GM23338 (cell line): ENCODE measurements around the gene G3BP1. TPM values are rescaled to one million over a fixed set of nuclear protein-coding genes. Genes with fewer than 3 reads are reported as not detected.

ENCODE experiments used
- ATAC-seq: fragments of 200-7000 bp; cut with Tn5 transposase; 3 replicates; pipeline ENCODE4 v1.9.1; 2020
- DNase-seq: peaks from one replicate; pipeline ENCODE4 v3.0.0-alpha.2; 2015; ENCODE audit warnings: low spot score
- H2AFZ ChIP-seq: fragments of 200-600 bp; sonication (generic); 2 replicates; pipeline ENCODE4 v1.8.0; 2016; ENCODE audit warnings: antibody characterized with exemption, mild to moderate bottlenecking, moderate library complexity
- H3F3A ChIP-seq: fragments of 200-600 bp; sonication (generic); replicated peaks from 2 replicates; pipeline ENCODE4 v1.8.0; 2017; ENCODE audit warnings: antibody characterized with exemption, mixed run types, low read depth
- H3K27ac ChIP-seq: fragments of 200-600 bp; sonication (generic); 2 replicates; pipeline ENCODE4 v1.6.1; 2016; ENCODE audit warnings: low read depth
- H3K27me3 ChIP-seq: fragments of 200-600 bp; sonication (generic); 2 replicates; pipeline ENCODE4 v1.8.0; 2016; ENCODE audit warnings: mild to moderate bottlenecking, mixed run types, moderate library complexity; ENCODE audit not compliant: insufficient read depth
- H3K36me3 ChIP-seq: fragments of 200-600 bp; sonication (generic); 2 replicates; pipeline ENCODE4 v1.8.0; 2016; ENCODE audit warnings: mild to moderate bottlenecking; ENCODE audit not compliant: insufficient read depth
- H3K4me1 ChIP-seq: fragments of 200-600 bp; sonication (generic); 2 replicates; pipeline ENCODE4 v1.8.0; 2016; ENCODE audit warnings: mild to moderate bottlenecking, moderate library complexity; ENCODE audit not compliant: insufficient read depth
- H3K4me2 ChIP-seq: fragments of 200-600 bp; sonication (generic); 2 replicates; pipeline ENCODE4 v1.7.1; 2017; ENCODE audit warnings: mixed run types
- H3K4me3 ChIP-seq: fragments of 200-600 bp; sonication (generic); 2 replicates; pipeline ENCODE4 v1.6.1; 2016; ENCODE audit warnings: mixed run types
- H3K79me2 ChIP-seq: fragments of 200-600 bp; sonication (generic); replicated peaks from 2 replicates; pipeline ENCODE4 v1.8.0; 2017; ENCODE audit warnings: mild to moderate bottlenecking; ENCODE audit not compliant: insufficient read depth
- H3K9me2 ChIP-seq: fragments of 200-600 bp; sonication (generic); 2 replicates; pipeline ENCODE4 v1.8.0; 2017; ENCODE audit not compliant: insufficient read depth
- H4K20me1 ChIP-seq: fragments of 200-600 bp; sonication (generic); replicated peaks from 2 replicates; pipeline ENCODE4 v1.8.0; 2017; ENCODE audit warnings: mild to moderate bottlenecking; ENCODE audit not compliant: insufficient read depth
- H3K27ac Mint-ChIP-seq: 2 replicates; pipeline ENCODE4 v1.8.0; 2020; ENCODE audit warnings: inconsistent platforms, mild to moderate bottlenecking, moderate library complexity, mixed read lengths
- H3K27me3 Mint-ChIP-seq: 3 replicates; pipeline ENCODE4 v1.8.0; 2022; ENCODE audit warnings: low read depth, mild to moderate bottlenecking, moderate library complexity, mixed read lengths, inconsistent platforms; ENCODE audit not compliant: insufficient read depth, poor library complexity
- H3K36me3 Mint-ChIP-seq: 3 replicates; pipeline ENCODE4 v1.8.0; 2021; ENCODE audit warnings: low read depth, mild to moderate bottlenecking, inconsistent platforms, moderate library complexity, mixed read lengths
- H3K4me1 Mint-ChIP-seq: 3 replicates; pipeline ENCODE4 v1.8.0; 2020; ENCODE audit warnings: mild to moderate bottlenecking, inconsistent platforms, mixed read lengths
- H3K4me3 Mint-ChIP-seq: 3 replicates; pipeline ENCODE4 v1.8.0; 2021; ENCODE audit warnings: moderate library complexity, mild to moderate bottlenecking, inconsistent platforms, mixed read lengths
- H3K9me3 Mint-ChIP-seq: 3 replicates; pipeline ENCODE4 v1.8.0; 2020; ENCODE audit warnings: moderate library complexity, mild to moderate bottlenecking, inconsistent platforms, mixed read lengths
- CREB1 ChIP-seq: fragments of 250-450 bp; sonication (Bioruptor Pico); IDR thresholded peaks from 2 replicates; pipeline ENCODE4 v1.5.0; 2020; ENCODE audit warnings: low read depth, mild to moderate bottlenecking, moderate library complexity
- ETS1 ChIP-seq: IDR thresholded peaks from 2 replicates; pipeline ENCODE4 v1.6.1; 2016; ENCODE audit warnings: antibody characterized with exemption
- EZH2 ChIP-seq: fragments of 200-600 bp; sonication (generic); IDR thresholded peaks from one replicate; pipeline ENCODE4 v1.8.0; 2017; ENCODE audit warnings: antibody characterized with exemption, mild to moderate bottlenecking, low read depth; ENCODE audit not compliant: unreplicated experiment
- EZH2phosphoT487 ChIP-seq: fragments of 200-600 bp; sonication (generic); IDR thresholded peaks from one replicate; pipeline ENCODE4 v1.8.1; 2018; ENCODE audit warnings: antibody characterized with exemption; ENCODE audit not compliant: unreplicated experiment
- JUNB ChIP-seq: IDR thresholded peaks from one replicate; pipeline ENCODE4 v1.6.1; 2016; ENCODE audit warnings: antibody characterized with exemption; ENCODE audit not compliant: unreplicated experiment
- NANOG ChIP-seq: IDR thresholded peaks from 2 replicates; pipeline ENCODE4 v1.6.1; 2016; ENCODE audit warnings: antibody characterized with exemption, borderline replicate concordance
- POLR2AphosphoS5 ChIP-seq: IDR thresholded peaks from 2 replicates; pipeline ENCODE4 v1.6.1; 2016; ENCODE audit warnings: antibody characterized with exemption, low read depth
- REST ChIP-seq: IDR thresholded peaks from one replicate; pipeline ENCODE4 v1.6.1; 2018; ENCODE audit warnings: antibody characterized with exemption; ENCODE audit not compliant: unreplicated experiment
- STAT1 ChIP-seq: IDR thresholded peaks from one replicate; pipeline ENCODE4 v1.6.1; 2016; ENCODE audit warnings: antibody characterized with exemption; ENCODE audit not compliant: unreplicated experiment
- ZNF114 ChIP-seq: fragments of 250-450 bp; sonication (Bioruptor Pico); IDR thresholded peaks from 2 replicates; pipeline ENCODE4 v1.5.0; 2020; ENCODE audit warnings: mild to moderate bottlenecking, moderate library complexity
- ZNF331 ChIP-seq: fragments of 250-450 bp; sonication (Bioruptor Pico); IDR thresholded peaks from 2 replicates; pipeline ENCODE4 v1.5.0; 2020; ENCODE audit warnings: low read depth, mild to moderate bottlenecking, moderate library complexity
- ZNF462 ChIP-seq: fragments of 250-450 bp; sonication (Bioruptor Pico); IDR thresholded peaks from 2 replicates; pipeline ENCODE4 v1.5.0; 2020; ENCODE audit warnings: mild to moderate bottlenecking, moderate library complexity
- polyA plus RNA-seq: library from polyadenylated mRNA; unstranded; fragments of >200 nt; fragmentation: Nextera tagmentation; extraction: Ambion mirVana; gene quantifications from 2 replicates; pipeline ENCODE4 v1.2.1, GENCODE V29; 2016
- total RNA-seq: library from RNA; depleted of rRNA; stranded (reverse); fragments of >200 nt; shearing (Covaris generic); gene quantifications from 2 replicates; pipeline ENCODE4 v1.2.3, GENCODE V29; 2014
- TF ChIP-seq, protein P1 (sequence below), 2 experiments: fragments of 200-600 bp in 1 of 2; sonication (generic) in 1 of 2; conservative IDR thresholded peaks; 2 replicates each; pipeline versions ENCODE4 v1.5.1 to v1.6.1; 2016 to 2017; ENCODE audit warnings: antibody characterized with exemption in 2 of 2, low read depth in 2 of 2, mild to moderate bottlenecking in 2 of 2, moderate library complexity in 1 of 2

G3BP1 gene
- total and polyA plus RNA-seq, 2 experiments from 2014 or later: 183 to 323 TPM

DNA sequence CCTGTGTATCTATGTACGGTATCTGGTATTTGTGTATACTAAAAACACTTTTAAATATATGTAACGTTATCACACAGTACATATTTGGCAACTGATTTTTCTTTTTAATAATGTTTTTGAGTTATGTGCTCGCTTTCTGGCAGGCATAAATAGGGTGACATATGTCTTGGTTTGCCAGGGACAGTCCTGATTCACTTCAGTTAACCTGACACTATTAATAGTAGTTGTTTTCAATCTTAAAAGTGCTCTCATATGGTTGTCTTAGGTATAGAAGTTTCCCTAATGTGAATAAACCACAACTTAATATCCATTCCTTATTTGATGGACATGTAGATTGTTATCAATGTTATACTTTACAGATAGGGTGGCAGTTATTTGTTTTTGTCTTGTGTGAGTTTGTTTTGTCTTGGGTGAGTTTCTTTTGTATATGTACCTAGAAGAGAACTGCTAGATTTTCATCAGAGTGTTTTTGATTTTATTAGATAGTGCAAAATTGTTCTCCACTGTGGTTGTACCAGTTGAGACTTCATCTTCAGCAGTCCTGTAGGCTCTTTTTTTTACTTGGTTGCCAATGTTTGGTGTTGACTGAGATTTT, 7.9 kb downstream of the G3BP1 start:
- H3K9me2 ChIP-seq: no peaks in the 10 kb centered on the region
- ATAC-seq: no peak
- Mint-ChIP-seq H3K36me3 (peaks cover 39% of the 10 kb centered on the region), H3K9me3 (no peaks in the 10 kb centered on the region), H3K27me3 (peaks cover 7% of the 10 kb centered on the region), H3K4me3 (peak overlapping the region; percentile 9), H3K4me1 (peaks cover 73% of the 10 kb centered on the region), H3K27ac (no peak overlapping the region)
- 0 out of 2 replicates have a peak overlapping the region, but pooled peaks have one; percentile 20 for H3K4me3 ChIP-seq
- H3K27ac ChIP-seq: 0 out of 2 replicates have a peak overlapping the region, but pooled peaks have one; percentile 8
- H3K4me2 ChIP-seq: peak overlapping the region; percentile 41; the same call in 1 of the 2 replicates
- peaks cover 92% of the 10 kb centered on the region for H4K20me1 ChIP-seq
- no peaks in the 10 kb centered on the region for H3K36me3 ChIP-seq
- no peaks in the 10 kb centered on the region for H3F3A ChIP-seq
- H3K27me3 ChIP-seq: no peaks in the 10 kb centered on the region
- H3K4me1 ChIP-seq: peaks cover 73% of the 10 kb centered on the region
- H2AFZ ChIP-seq: no peak overlapping the region
- DNase-seq: no peak
- peaks cover 100% of the 10 kb centered on the region for H3K79me2 ChIP-seq
- TF ChIP-seq STAT1 (no peak), CREB1 (CRISPR knock-in tag) (no peak), ZNF462 (no peak), EZH2phosphoT487 (no peak), ZNF331 (CRISPR knock-in tag) (no peak), JUNB (no peak), ETS1 (no peak), NANOG (no peak), EZH2 (no peak), ZNF114 (CRISPR knock-in tag) (no peak), POLR2AphosphoS5 (no peak; the same call in 1 of the 2 replicates), REST (no peak)
- TF ChIP-seq, protein P1, sequence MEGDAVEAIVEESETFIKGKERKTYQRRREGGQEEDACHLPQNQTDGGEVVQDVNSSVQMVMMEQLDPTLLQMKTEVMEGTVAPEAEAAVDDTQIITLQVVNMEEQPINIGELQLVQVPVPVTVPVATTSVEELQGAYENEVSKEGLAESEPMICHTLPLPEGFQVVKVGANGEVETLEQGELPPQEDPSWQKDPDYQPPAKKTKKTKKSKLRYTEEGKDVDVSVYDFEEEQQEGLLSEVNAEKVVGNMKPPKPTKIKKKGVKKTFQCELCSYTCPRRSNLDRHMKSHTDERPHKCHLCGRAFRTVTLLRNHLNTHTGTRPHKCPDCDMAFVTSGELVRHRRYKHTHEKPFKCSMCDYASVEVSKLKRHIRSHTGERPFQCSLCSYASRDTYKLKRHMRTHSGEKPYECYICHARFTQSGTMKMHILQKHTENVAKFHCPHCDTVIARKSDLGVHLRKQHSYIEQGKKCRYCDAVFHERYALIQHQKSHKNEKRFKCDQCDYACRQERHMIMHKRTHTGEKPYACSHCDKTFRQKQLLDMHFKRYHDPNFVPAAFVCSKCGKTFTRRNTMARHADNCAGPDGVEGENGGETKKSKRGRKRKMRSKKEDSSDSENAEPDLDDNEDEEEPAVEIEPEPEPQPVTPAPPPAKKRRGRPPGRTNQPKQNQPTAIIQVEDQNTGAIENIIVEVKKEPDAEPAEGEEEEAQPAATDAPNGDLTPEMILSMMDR (conservative IDR thresholded peaks at IDR 0.05; ENCODE audit: low read depth in 2 of 2): no peak
